H1 (cell line): ENCODE measurements around the gene TGFBR1. TPM values are rescaled to one million over a fixed set of nuclear protein-coding genes. Genes with fewer than 3 reads are reported as not detected.

Experiments used
- CTCF ChIA-PET: fragments of 300-600 bp; sonication (Branson Sonifier 250); formaldehyde crosslinking; loops from one replicate; lab custom pipeline; 2021; ENCODE audit not compliant: partially characterized antibody; lab: Charles Lee
- POLR2A ChIA-PET: fragments of 300-600 bp; sonication (Branson Sonifier 250); formaldehyde crosslinking; loops from one replicate; lab custom pipeline; 2021; ENCODE audit warnings: inconsistent platforms; ENCODE audit not compliant: partially characterized antibody; lab: Charles Lee
- DNase-seq, 2 experiments: peaks; one replicate each; pipeline versions ENCODE4 v3.0.0 to v3.0.0-alpha.2; 2010 to 2022; ENCODE audit warnings: low spot score in 2 of 2, low read depth in 1 of 2, mixed read lengths in 1 of 2
- FAIRE-seq: peaks from 2 replicates; lab custom pipeline; 2011; peaks lifted over from hg19 to GRCh38; lab: Jason Lieb, UNC
- H2AFZ ChIP-seq: 2 replicates; pipeline ENCODE4 v1.8.1; 2012; ENCODE audit warnings: low read length, inconsistent platforms
- H2AK5ac ChIP-seq: 2 replicates; pipeline ENCODE4 v1.6.1; 2013; ENCODE audit warnings: low read depth, low read length
- H2BK120ac ChIP-seq: replicated peaks from 2 replicates; pipeline ENCODE3; 2013; ENCODE audit warnings: low read depth, low read length, inconsistent platforms
- H2BK12ac ChIP-seq: 2 replicates; pipeline ENCODE4 v1.6.1; 2013; ENCODE audit warnings: low read depth, low read length
- H2BK15ac ChIP-seq: 2 replicates; pipeline ENCODE4 v1.6.1; 2013; ENCODE audit warnings: low read length
- H2BK20ac ChIP-seq: 2 replicates; pipeline ENCODE4 v1.6.1; 2013; ENCODE audit warnings: low read length
- H2BK5ac ChIP-seq: 2 replicates; pipeline ENCODE4 v1.6.1; 2013; ENCODE audit warnings: low read depth, low read length
- H3K14ac ChIP-seq: 2 replicates; pipeline ENCODE4 v1.6.1; 2013; ENCODE audit warnings: inconsistent platforms; ENCODE audit not compliant: insufficient read length
- H3K18ac ChIP-seq: 2 replicates; pipeline ENCODE4 v1.6.1; 2013; ENCODE audit warnings: low read length; ENCODE audit errors: extremely low read depth
- H3K23ac ChIP-seq: 2 replicates; pipeline ENCODE4 v1.6.1; 2013; ENCODE audit warnings: inconsistent platforms; ENCODE audit not compliant: insufficient read length
- H3K23me2 ChIP-seq: 2 replicates; pipeline ENCODE4 v1.6.1; 2013; ENCODE audit warnings: low read depth, low read length
- H3K27ac ChIP-seq: 2 replicates; pipeline ENCODE4 v1.6.1; 2011; ENCODE audit warnings: low read depth, low read length, inconsistent platforms
- H3K27me3 ChIP-seq, 4 experiments: replicated peaks in 1 of 4; 1 replicate in 1 of 4; 2 replicates in 3 of 4; pipeline versions ENCODE4 v1.6.1 to v1.8.1; 2011 to 2013; ENCODE audit warnings: low read length in 3 of 4, mild to moderate bottlenecking in 3 of 4, inconsistent platforms in 2 of 4, mixed read lengths in 2 of 4, moderate library complexity in 1 of 4; ENCODE audit not compliant: control insufficient read depth in 3 of 4, insufficient read depth in 3 of 4; ENCODE audit errors: extremely low read depth in 1 of 4
- H3K36me3 ChIP-seq, 4 experiments: 2 replicates each; pipeline versions ENCODE4 v1.6.1 to v1.8.1; 2011 to 2013; ENCODE audit warnings: mild to moderate bottlenecking in 4 of 4, low read length in 3 of 4, moderate library complexity in 2 of 4, control low read depth in 1 of 4, inconsistent platforms in 1 of 4; ENCODE audit not compliant: insufficient read depth in 4 of 4, control insufficient read depth in 2 of 4
- H3K4ac ChIP-seq: replicated peaks from 2 replicates; pipeline ENCODE3; 2013; ENCODE audit warnings: low read length, low read depth, mixed read lengths, inconsistent platforms; ENCODE audit not compliant: insufficient read length
- H3K4me1 ChIP-seq, 4 experiments: replicated peaks in 1 of 4; 1 replicate in 1 of 4; 2 replicates in 3 of 4; pipeline versions ENCODE4 v1.6.1 to v1.8.1; 2011 to 2013; ENCODE audit warnings: low read length in 3 of 4, inconsistent platforms in 2 of 4, mixed read lengths in 1 of 4; ENCODE audit not compliant: insufficient read depth in 4 of 4, control insufficient read depth in 3 of 4
- H3K4me2 ChIP-seq, 2 experiments: 2 replicates each; pipeline versions ENCODE4 v1.6.1 to v1.8.1; 2011 to 2013; ENCODE audit warnings: low read depth in 2 of 2, low read length in 2 of 2, control low read depth in 1 of 2, inconsistent platforms in 1 of 2, mild to moderate bottlenecking in 1 of 2; ENCODE audit not compliant: insufficient read depth in 1 of 2
- H3K4me3 ChIP-seq, 4 experiments: fragments of 200-600, 300-600 bp in 1 of 4; sonication (generic), shearing (Covaris generic), sonication (Bioruptor Twin) in 1 of 4; 2 replicates each; pipeline versions ENCODE4 v1.5.1 to v1.8.1; 2011 to 2016; ENCODE audit warnings: low read length in 4 of 4, low read depth in 3 of 4, control low read depth in 2 of 4, inconsistent platforms in 2 of 4, mild to moderate bottlenecking in 2 of 4, mixed read lengths in 1 of 4, moderate library complexity in 1 of 4; ENCODE audit not compliant: insufficient read depth in 2 of 4; ENCODE audit errors: extremely low read depth in 1 of 4
- H3K56ac ChIP-seq: replicated peaks from 2 replicates; pipeline ENCODE3; 2013; ENCODE audit warnings: low read depth, mild to moderate bottlenecking, mixed read lengths, low read length, inconsistent platforms; ENCODE audit not compliant: insufficient read length
- H3K79me1 ChIP-seq: 2 replicates; pipeline ENCODE4 v1.6.1; 2013; ENCODE audit warnings: low read depth, low read length, control low read depth
- H3K79me2 ChIP-seq, 2 experiments: 2 replicates each; pipeline versions ENCODE4 v1.6.1 to v1.8.1; 2012 to 2013; ENCODE audit warnings: low read length in 2 of 2, mild to moderate bottlenecking in 2 of 2, inconsistent platforms in 1 of 2; ENCODE audit not compliant: insufficient read depth in 2 of 2, control insufficient read depth in 1 of 2
- H3K9ac ChIP-seq, 4 experiments: replicated peaks in 1 of 4; 1 replicate in 1 of 4; 2 replicates in 3 of 4; pipeline versions ENCODE4 v1.6.1 to v1.8.1; 2011 to 2013; ENCODE audit warnings: low read depth in 3 of 4, low read length in 3 of 4, control low read depth in 2 of 4, mild to moderate bottlenecking in 2 of 4, moderate library complexity in 2 of 4, inconsistent platforms in 1 of 4; ENCODE audit errors: extremely low read depth in 1 of 4
- H3K9me3 ChIP-seq, 2 experiments: 2 replicates each; pipeline versions ENCODE4 v1.6.1 to v1.8.1; 2012 to 2013; ENCODE audit warnings: mild to moderate bottlenecking in 2 of 2, moderate library complexity in 2 of 2, control low read depth in 1 of 2, inconsistent platforms in 1 of 2, low read depth in 1 of 2, low read length in 1 of 2, mixed read lengths in 1 of 2; ENCODE audit not compliant: insufficient read depth in 2 of 2
- H4K20me1 ChIP-seq, 2 experiments: replicated peaks in 1 of 2; 2 replicates each; pipeline versions ENCODE3 to v1.8.1; 2011 to 2013; ENCODE audit warnings: inconsistent platforms in 2 of 2, low read length in 2 of 2, mild to moderate bottlenecking in 1 of 2; ENCODE audit not compliant: insufficient read depth in 2 of 2, control insufficient read depth in 1 of 2
- H4K5ac ChIP-seq: 2 replicates; pipeline ENCODE4 v1.6.1; 2013; ENCODE audit warnings: low read length, low read depth, mixed read lengths, inconsistent platforms; ENCODE audit not compliant: insufficient read length
- H4K8ac ChIP-seq: 2 replicates; pipeline ENCODE4 v1.8.0; 2013; ENCODE audit warnings: mild to moderate bottlenecking, moderate library complexity, low read length, inconsistent platforms; ENCODE audit not compliant: insufficient read depth; ENCODE audit errors: extremely low read depth
- H4K91ac ChIP-seq: replicated peaks from 2 replicates; pipeline ENCODE3; 2013; ENCODE audit warnings: low read length, mixed read lengths, inconsistent platforms; ENCODE audit not compliant: insufficient read length
- SP2 ChIP-seq: IDR thresholded peaks from 2 replicates; pipeline ENCODE4 v1.6.1; 2012; ENCODE audit warnings: mild to moderate bottlenecking, low read length, inconsistent platforms
- TAF1 ChIP-seq: IDR thresholded peaks from 2 replicates; pipeline ENCODE4 v1.6.1; 2011; ENCODE audit warnings: mild to moderate bottlenecking, low read depth, low read length
- WGBS, 2 experiments: shearing (Covaris generic) in 1 of 2; methylation state at CpG; one replicate each; pipeline versions ENCODE4 v1.1.6 to v1.1.7; 2013 to 2015; ENCODE audit warnings: low lambda C conversion rate in 2 of 2, mixed read lengths in 2 of 2, inconsistent platforms in 1 of 2, low coverage in 1 of 2, missing lambda C conversion rate in 1 of 2; ENCODE audit not compliant: insufficient replicate concordance in 2 of 2, insufficient coverage in 1 of 2, insufficient read length in 1 of 2; ENCODE audit errors: extremely low coverage in 1 of 2, missing lambda C conversion rate in 1 of 2; 5-methylcytosine and 5-hydroxymethylcytosine counted together
- polyA plus RNA-seq, 7 experiments: library from polyadenylated mRNA; depleted of rRNA in 3 of 7; stranded (reverse) in 5 of 7; unstranded in 2 of 7; fragments of >200 nt in 5 of 7; fragments of 200-250 nt in 2 of 7; gene quantifications; 1 replicate in 5 of 7; 2 replicates in 1 of 7; 4 replicates in 1 of 7; pipeline versions ENCODE4 v1.2.1 to v1.2.3, GENCODE V29; 2011 to 2013; ENCODE audit warnings: missing spikeins in 2 of 7, mixed read lengths in 2 of 7
- total RNA-seq: library from RNA; stranded (reverse); fragmentation: NEBNext Ultra II Directional; extraction: Animal tissue kit (Norgen Biotek cat#: 25700); gene quantifications from 2 replicates; pipeline ENCODE4 v1.2.1, GENCODE V29; 2021

Gene TGFBR1
- total and polyA plus RNA-seq, 2 of the 8 experiments (the other 6 are each of a cell fraction or from before 2014, with no cell fraction given), result 16.8 to 52.4 TPM

DNA sequence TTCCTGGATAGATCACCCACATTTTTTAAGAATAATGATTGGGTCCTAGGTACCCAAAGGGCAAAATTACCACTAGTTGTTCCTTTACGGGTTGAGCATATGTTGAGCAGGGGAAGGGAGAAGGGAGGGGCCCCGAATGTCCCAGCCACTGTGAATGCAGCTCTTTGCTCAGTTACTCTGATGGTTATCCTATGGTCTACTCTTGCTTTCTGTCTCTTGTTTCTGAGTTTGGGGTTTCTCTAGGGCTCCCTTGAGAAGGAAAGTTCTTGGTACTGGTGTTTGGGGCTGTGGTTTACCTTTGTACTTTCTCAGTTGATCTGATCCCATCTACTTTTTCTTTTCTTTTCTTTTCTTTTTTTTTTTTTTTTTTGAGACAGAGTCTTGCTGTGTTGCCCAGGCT lies 61.2 kb downstream of the TGFBR1 start:
- Histone ChIP-seq H3K27me3 (no peaks in the 10 kb centered on the region; a peak in 1 of 7 replicates), H2BK5ac (no peak overlapping the region), H2BK12ac (no peak overlapping the region), H4K8ac (no peak overlapping the region), H3K9ac (no peak overlapping the region), H3K4ac (no peak overlapping the region), H2BK15ac (no peak overlapping the region), H2AFZ (no peak overlapping the region), H3K56ac (no peak overlapping the region), H3K23ac (no peak overlapping the region), H3K4me1 (peaks cover 9 to 24% (median 13%) of the 10 kb centered on the region in 4 experiments), H3K79me2 (no peaks in the 10 kb centered on the region), H2BK20ac (no peak overlapping the region), H4K91ac (no peak overlapping the region), H3K14ac (no peak overlapping the region), H3K18ac (no peak overlapping the region), H2AK5ac (no peak overlapping the region), H3K4me3 (no peak overlapping the region), H4K20me1 (no peaks in the 10 kb centered on the region), H3K4me2 (no peak overlapping the region), H4K5ac (no peak overlapping the region), H3K27ac (no peak overlapping the region), H3K79me1 (no peaks in the 10 kb centered on the region), H2BK120ac (no peak overlapping the region), H3K9me3 (no peaks in the 10 kb centered on the region), H3K23me2 (peaks cover 4% of the 10 kb centered on the region; the same call in 1 of the 2 replicates), H3K36me3 (no peaks in the 10 kb centered on the region; a peak in 1 of 8 replicates)
- no peak for DNase-seq
- POLR2A ChIA-PET, result no interaction called here
- 94% methylated on average over 2 of the region's 2 CpGs; no CpG with 5 or more reads in 1 of the 2 experiments for WGBS, 2 experiments
- no peak for FAIRE-seq
- CTCF ChIA-PET, result no interaction called here
- no peak for TF ChIP-seq TAF1
- no peak for TF ChIP-seq SP2
